Right lobe of liver (tissue), 6 donors: ENCODE data around the gene GNB1. TPM values are rescaled to one million over a fixed set of nuclear protein-coding genes. Genes with fewer than 3 reads are reported as not detected.

Experiments used
- ATAC-seq, 4 donors: fragments of 200-7000 bp; cut with Tn5 transposase; one replicate each; pipeline ENCODE4 v1.9.1; 2020; ENCODE audit warnings: mild to moderate bottlenecking in 4 of 4, moderate library complexity in 4 of 4
- DNase-seq, 3 donors: peaks; one replicate each; pipeline ENCODE4 v3.0.0-alpha.2; 2020
- H3K27ac ChIP-seq, 3 donors: fragments of 200-600 bp; one replicate each; pipeline ENCODE4 v1.8.0; 2022
- H3K27me3 ChIP-seq, 2 donors: fragments of 200-600 bp; one replicate each; pipeline ENCODE4 v1.8.0; 2022
- H3K36me3 ChIP-seq, 4 donors: fragments of 200-600 bp; sonication (generic) in 1 of 4; one replicate each; pipeline versions ENCODE4 v1.5.1 to v1.8.0; 2017 to 2022; ENCODE audit warnings: control low read depth in 1 of 4
- H3K4me1 ChIP-seq, 4 donors: fragments of 200-600 bp; sonication (generic) in 1 of 4; one replicate each; pipeline versions ENCODE4 v1.5.1 to v1.8.0; 2017 to 2022; ENCODE audit warnings: control low read depth in 1 of 4
- H3K4me3 ChIP-seq, 3 donors: fragments of 200-600 bp; one replicate each; pipeline ENCODE4 v1.8.0; 2022
- H3K9me3 ChIP-seq, 4 donors: fragments of 200-600 bp; sonication (generic) in 1 of 4; one replicate each; pipeline versions ENCODE4 v1.5.1 to v1.8.0; 2017 to 2022; ENCODE audit warnings: control low read depth in 1 of 4
- CTCF ChIP-seq, 4 donors: fragments of 200-600 bp in 3 of 4; fragments of 450-650 bp in 1 of 4; IDR thresholded peaks; one replicate each; pipeline versions ENCODE4 v1.5.1 to v1.8.0; 2016 to 2022; ENCODE audit warnings: antibody characterized with exemption in 4 of 4, mild to moderate bottlenecking in 2 of 4
- POLR2A ChIP-seq: fragments of 450-650 bp; IDR thresholded peaks from one replicate; pipeline ENCODE4 v1.6.1; 2017; ENCODE audit warnings: antibody characterized with exemption, mild to moderate bottlenecking
- WGBS: methylation state at CpG from one replicate; pipeline ENCODE4 v1.1.6; 2018; ENCODE audit warnings: low coverage, low lambda C conversion rate; ENCODE audit not compliant: insufficient coverage; ENCODE audit errors: missing lambda C conversion rate; 5-methylcytosine and 5-hydroxymethylcytosine counted together
- intact Hi-C, 2 donors: fragments of 100-400 bp; cut with DNase I; formaldehyde crosslinking; loops; one replicate each; pipeline versions ENCODE4 v1.11.2 to v1.14.1; 2022
- total RNA-seq, 6 experiments: library from RNA; depleted of rRNA in 2 of 6; stranded (reverse); fragments of >200 nt in 2 of 6; fragmentation: NEBNext Ultra II Directional in 3 of 6; extraction: Animal tissue kit (Norgen Biotek cat#: 25700) in 3 of 6; gene quantifications; one replicate each; pipeline versions ENCODE4 v1.1.0 to v1.2.4, GENCODE V29; 2016 to 2023
- donor health status: DM: no; HTN: yes; CAD: no.
- donor health status: DM: no; HTN: no; CAD: no.
- donor health status: DM: no; HTN: no; CAD: no.
- donor health status: DM: no; HTN: yes; CAD: no.
- donor health status: DM: no; HTN: yes; CAD: no.

The GNB1 gene
- total RNA-seq, 6 experiments from 2014 or later: 85.9 to 147 (median 104) TPM

- H3K27ac ChIP-seq: no peak overlapping the region
- TF ChIP-seq CTCF (IDR thresholded peaks at IDR 0.05): no peak
- no peak for TF ChIP-seq POLR2A
- DNase-seq (no peak), ATAC-seq (no peak)
- no peaks in the 10 kb centered on the region for H3K9me3 ChIP-seq
- peaks cover 0 to 21% (median 11%) of the 10 kb centered on the region in 4 donors for H3K4me1 ChIP-seq
- H3K4me3 ChIP-seq: no peak overlapping the region
- intact Hi-C loops: loop anchor here in 1 of 2 donors (10.0 kb wide), 1 partner anchor 100 kb away; no protein-coding TSS in a partner anchor
- WGBS: 100% methylated on average over 1 of the region's 13 CpGs
- peaks cover 4 to 48% (median 21%) of the 10 kb centered on the region in 4 donors for H3K36me3 ChIP-seq
- H3K27me3 ChIP-seq: no peaks in the 10 kb centered on the region
These were observed 106.0 kb downstream of the GNB1 start for GRCh38 chr1:1784933-1785332.

- Histone ChIP-seq H3K27me3 (no peaks in the 10 kb centered on the region), H3K27ac (peak overlapping the region in 1 of 3 donors; percentile 98), H3K36me3 (peaks cover 0 to 35% (median 13%) of the 10 kb centered on the region in 4 donors), H3K4me3 (no peak overlapping the region), H3K4me1 (peaks cover 0 to 27% (median 11%) of the 10 kb centered on the region in 4 donors), H3K9me3 (no peaks in the 10 kb centered on the region)
- intact Hi-C loops: loop anchor here in 1 of 2 donors (10.0 kb wide), 1 partner anchor 101 kb away; no protein-coding TSS in a partner anchor
- DNase-seq: no peak
- TF ChIP-seq POLR2A (no peak), CTCF (IDR thresholded peaks at IDR 0.05) (no peak)
- 56% methylated on average over 3 of the region's 8 CpGs for WGBS
- no peak for ATAC-seq
These were observed 107.6 kb downstream of the GNB1 start for GRCh38 chr1:1783320-1783719.

- intact Hi-C loops: loop anchor here in 1 of 2 donors (10.0 kb wide), 1 partner anchor 102 kb away; no protein-coding TSS in a partner anchor
- H3K4me3 ChIP-seq: peak overlapping the region in 2 of 3 donors; percentile 22 to 34
- peak; percentile 82 to 90 (median 86) for DNase-seq
- H3K9me3 ChIP-seq: no peaks in the 10 kb centered on the region
- H3K27ac ChIP-seq: peak overlapping the region; percentile 48 to 98 (median 68)
- peaks cover 0 to 27% (median 11%) of the 10 kb centered on the region in 4 donors for H3K4me1 ChIP-seq
- H3K36me3 ChIP-seq: peaks cover 0 to 29% (median 8%) of the 10 kb centered on the region in 4 donors
- TF ChIP-seq CTCF (IDR thresholded peaks at IDR 0.05) (peak in 1 of 4 donors; percentile 5), POLR2A (no peak)
- 4% methylated on average over 21 of the region's 36 CpGs for WGBS
- peak; percentile 72 to 78 (median 73) for ATAC-seq
- no peaks in the 10 kb centered on the region for H3K27me3 ChIP-seq
These were observed 108.3 kb downstream of the GNB1 start for GRCh38 chr1:1782399-1783221.

- intact Hi-C loops: loop anchor here in 1 of 2 donors (10.0 kb wide), 1 partner anchor 103 kb away; no protein-coding TSS in a partner anchor
- no peak overlapping the region for H3K4me3 ChIP-seq
- no peak for ATAC-seq
- peak overlapping the region in 2 of 3 donors; percentile 7 to 98 for H3K27ac ChIP-seq
- WGBS: no CpG with 5 or more reads among the region's 7 CpGs
- H3K9me3 ChIP-seq: no peaks in the 10 kb centered on the region
- no peak for DNase-seq
- H3K4me1 ChIP-seq: peaks cover 0 to 35% (median 15%) of the 10 kb centered on the region in 4 donors
- no peaks in the 10 kb centered on the region for H3K27me3 ChIP-seq
- H3K36me3 ChIP-seq: peaks cover 0 to 18% (median 2%) of the 10 kb centered on the region in 4 donors
- TF ChIP-seq CTCF (IDR thresholded peaks at IDR 0.05) (no peak), POLR2A (no peak)
These were observed 109.4 kb downstream of the GNB1 start for GRCh38 chr1:1781526-1781903.
